GM13977 (cell line): ENCODE measurements around the gene SEC23A.

Experiments used
- DNase-seq: peaks from one replicate; pipeline ENCODE4 v3.0.0; 2012; ENCODE audit warnings: low spot score
- in situ Hi-C: fragments of 300-500 bp; cut with MboI; formaldehyde crosslinking; loops from one replicate; pipeline ENCODE4 v1.12.0; 2022; ENCODE audit warnings: low sequenced_read_pairs, low pct_unique_long_range_greater_than_20kb, mixed read lengths, inconsistent platforms; ENCODE audit not compliant: unreplicated experiment
- TF ChIP-seq, protein P1 (sequence below): IDR thresholded peaks from 2 replicates; pipeline ENCODE4 v1.5.1; 2012; ENCODE audit warnings: mild to moderate bottlenecking, control low read depth; ENCODE audit not compliant: insufficient read depth; ENCODE audit errors: extremely low read depth, missing control alignments

SEC23A gene

DNA sequence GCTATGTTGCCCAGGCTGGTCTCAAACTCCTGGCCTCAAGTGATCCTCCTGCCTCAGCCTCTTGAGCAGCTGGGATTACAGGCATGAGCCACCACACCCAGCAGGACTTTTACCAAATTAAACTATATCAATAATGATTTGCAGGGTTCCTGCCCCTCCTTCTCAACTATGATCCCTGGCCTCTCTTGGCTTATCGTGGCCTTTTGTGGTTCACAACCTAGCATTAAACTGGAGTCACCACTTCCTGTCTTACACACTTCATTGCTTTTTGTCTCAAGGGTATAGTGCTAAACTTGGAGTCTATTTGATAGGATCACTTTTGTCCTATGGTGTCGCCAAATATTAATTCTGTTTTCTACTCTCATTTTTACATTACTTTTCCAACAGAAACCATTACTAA is 64.5 kb downstream of the SEC23A start:
- DNase-seq, result no peak
- TF ChIP-seq, protein P1, sequence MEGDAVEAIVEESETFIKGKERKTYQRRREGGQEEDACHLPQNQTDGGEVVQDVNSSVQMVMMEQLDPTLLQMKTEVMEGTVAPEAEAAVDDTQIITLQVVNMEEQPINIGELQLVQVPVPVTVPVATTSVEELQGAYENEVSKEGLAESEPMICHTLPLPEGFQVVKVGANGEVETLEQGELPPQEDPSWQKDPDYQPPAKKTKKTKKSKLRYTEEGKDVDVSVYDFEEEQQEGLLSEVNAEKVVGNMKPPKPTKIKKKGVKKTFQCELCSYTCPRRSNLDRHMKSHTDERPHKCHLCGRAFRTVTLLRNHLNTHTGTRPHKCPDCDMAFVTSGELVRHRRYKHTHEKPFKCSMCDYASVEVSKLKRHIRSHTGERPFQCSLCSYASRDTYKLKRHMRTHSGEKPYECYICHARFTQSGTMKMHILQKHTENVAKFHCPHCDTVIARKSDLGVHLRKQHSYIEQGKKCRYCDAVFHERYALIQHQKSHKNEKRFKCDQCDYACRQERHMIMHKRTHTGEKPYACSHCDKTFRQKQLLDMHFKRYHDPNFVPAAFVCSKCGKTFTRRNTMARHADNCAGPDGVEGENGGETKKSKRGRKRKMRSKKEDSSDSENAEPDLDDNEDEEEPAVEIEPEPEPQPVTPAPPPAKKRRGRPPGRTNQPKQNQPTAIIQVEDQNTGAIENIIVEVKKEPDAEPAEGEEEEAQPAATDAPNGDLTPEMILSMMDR, result no peak
- in situ Hi-C loops, result no loop called here

DNA sequence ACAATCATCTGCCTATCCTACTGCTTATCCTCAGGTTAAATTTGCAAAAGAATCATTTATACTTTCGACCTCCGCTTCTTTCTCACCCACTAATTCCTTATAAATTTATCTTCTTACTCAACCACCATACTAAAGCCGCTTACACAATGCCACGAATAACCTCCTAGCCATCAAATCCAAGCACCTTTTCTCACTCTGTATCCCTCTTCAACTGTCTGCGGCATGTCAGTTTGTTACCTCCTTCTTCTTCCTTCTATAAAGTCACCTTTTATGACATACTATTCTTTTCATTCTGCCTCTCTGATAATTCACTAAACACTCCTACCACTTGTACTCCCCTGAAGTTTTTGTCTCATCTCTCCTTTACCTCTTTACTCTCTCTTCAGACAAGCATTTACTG is 66.3 kb downstream of the SEC23A start:
- TF ChIP-seq, protein P1, result no peak
- in situ Hi-C loops, result no loop called here
- no peak for DNase-seq

DNA sequence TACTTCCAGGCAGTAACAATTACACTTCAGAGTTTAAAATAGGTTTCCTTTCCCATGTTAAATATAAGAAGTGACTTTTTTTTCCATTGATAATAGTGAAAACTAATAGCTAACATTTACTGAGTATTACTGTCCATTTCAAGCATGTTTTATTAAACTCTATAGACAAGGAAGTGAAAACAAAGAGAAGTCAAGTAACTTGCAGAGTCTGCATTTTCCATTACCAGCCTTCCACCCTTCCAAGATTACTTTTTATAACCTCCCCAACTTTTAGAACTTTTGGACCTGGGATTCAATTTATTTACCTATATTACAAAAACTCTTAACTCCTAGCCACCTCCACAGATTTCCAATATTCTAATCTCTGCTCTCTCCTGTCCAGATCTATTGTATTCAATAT is 67.7 kb downstream of the SEC23A start:
- in situ Hi-C loops, result no loop called here
- TF ChIP-seq, protein P1, result no peak
- DNase-seq, result no peak

DNA sequence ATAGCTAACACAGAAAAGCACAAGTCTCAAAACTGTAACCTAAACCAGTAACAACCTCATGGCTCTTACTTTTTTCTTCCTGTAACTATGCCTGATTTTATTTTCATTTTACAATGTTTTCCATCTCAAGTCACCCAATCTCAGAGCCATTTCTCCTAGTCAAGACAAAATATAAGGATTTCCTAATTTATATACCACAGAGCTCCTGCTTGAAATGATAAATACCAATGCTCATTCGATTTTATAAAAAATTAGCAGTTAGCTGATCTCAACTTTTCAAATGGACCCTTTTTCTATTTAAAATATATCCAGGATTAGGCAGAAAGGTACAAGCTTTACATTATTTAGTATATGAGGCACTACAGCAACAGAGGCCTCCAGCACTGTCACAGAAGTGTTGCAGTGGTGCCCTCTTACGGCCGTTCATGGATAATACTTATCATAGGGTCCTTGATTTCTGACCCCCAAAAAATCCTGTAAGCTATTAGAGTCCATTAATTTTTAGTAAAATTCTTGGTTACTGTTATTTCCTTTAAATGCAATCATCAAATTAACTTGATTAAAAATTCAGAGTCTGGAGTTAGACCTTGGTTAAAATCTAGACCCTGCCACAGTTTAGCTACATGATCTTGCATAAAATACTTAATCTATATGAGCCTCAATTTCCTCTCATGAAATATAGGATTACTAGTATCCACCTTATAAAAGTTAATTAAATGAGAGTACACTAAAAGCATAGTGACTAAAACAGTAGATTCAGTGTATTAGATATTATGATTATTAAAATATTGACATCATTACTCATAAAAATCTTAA is 68.3 kb downstream of the SEC23A start:
- in situ Hi-C loops, result no loop called here
- DNase-seq, result no peak
- TF ChIP-seq, protein P1, result no peak

DNA sequence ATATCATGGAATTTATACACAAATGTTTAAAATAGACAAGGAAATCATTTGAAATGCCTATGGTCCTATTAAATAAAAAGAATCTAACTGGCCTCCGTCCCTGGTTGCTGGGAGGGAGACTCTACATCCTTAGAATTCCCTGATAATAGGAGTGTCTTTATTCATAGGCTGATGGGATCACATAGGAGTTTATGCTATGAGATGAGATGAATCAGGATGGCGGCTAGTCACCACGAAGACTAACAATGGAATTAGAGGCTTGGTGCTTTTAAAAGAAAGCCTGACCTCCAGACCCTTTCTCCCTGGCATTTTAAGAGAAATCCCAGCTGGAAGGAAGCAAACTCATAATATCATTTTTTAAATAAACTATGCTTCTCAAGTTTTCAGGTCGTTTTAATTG is 69.7 kb downstream of the SEC23A start:
- in situ Hi-C loops, result no loop called here
- no peak for DNase-seq
- TF ChIP-seq, protein P1, result no peak

DNA sequence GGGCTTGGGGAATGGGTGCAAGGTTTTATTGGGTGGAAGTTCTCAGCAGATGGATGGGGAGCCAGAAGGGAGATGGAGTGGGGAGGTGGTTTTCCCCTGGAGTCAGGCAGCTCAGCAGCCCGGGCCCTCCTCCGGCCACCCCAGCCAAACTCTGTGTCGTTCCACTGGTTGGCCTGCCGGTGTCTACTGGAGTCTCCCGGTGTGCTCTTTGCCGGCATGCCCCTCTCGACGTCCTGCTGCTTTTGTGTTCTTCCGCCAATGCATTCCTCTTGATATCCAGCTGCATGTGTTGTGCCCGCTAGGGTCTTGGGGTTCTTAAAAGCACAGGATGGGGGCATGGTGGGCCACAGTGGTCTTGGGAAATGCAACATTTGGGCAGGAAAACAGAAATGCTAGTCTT is 72.8 kb downstream of the SEC23A start:
- DNase-seq, result no peak
- TF ChIP-seq, protein P1, result no peak
- in situ Hi-C loops, result no loop called here
